SK-N-SH (cell line): ENCODE measurements around the gene CEP290. TPM values are rescaled to one million over a fixed set of nuclear protein-coding genes. Genes with fewer than 3 reads are reported as not detected.

Experiments
- CTCF ChIA-PET: fragments of 300-600, 350-600 bp; formaldehyde crosslinking; extraction: SDS; loops from one replicate; lab custom pipeline; 2021; lab: Yijun Ruan, JAX
- POLR2A ChIA-PET: fragments of 350-600 bp; sonication (Branson Sonifier 250); formaldehyde crosslinking; extraction: SDS; loops from one replicate; lab custom pipeline; 2020; ENCODE audit warnings: antibody characterized with exemption, inconsistent platforms; lab: Yijun Ruan, JAX
- DNase-seq: peaks from one replicate; pipeline ENCODE4 v3.0.0; 2012
- H2AFZ ChIP-seq: fragments of 200-600 bp; sonication (generic); 2 replicates; pipeline ENCODE4 v1.8.1; 2016; ENCODE audit warnings: antibody characterized with exemption, mild to moderate bottlenecking, low read depth
- H3F3A ChIP-seq: fragments of 200-600 bp; sonication (generic); replicated peaks from 2 replicates; pipeline ENCODE3; 2016; ENCODE audit warnings: antibody characterized with exemption, mild to moderate bottlenecking; ENCODE audit not compliant: insufficient read depth
- H3K27ac ChIP-seq, 2 experiments: fragments of 200-500 bp in 1 of 2; fragments of 200-600 bp in 1 of 2; sonication (Bioruptor generic) in 1 of 2; sonication (generic), shearing (Covaris generic) in 1 of 2; 2 replicates each; pipeline versions ENCODE4 v1.5.1 to v1.6.1; 2014 to 2016; ENCODE audit warnings: low read depth in 2 of 2, inconsistent platforms in 1 of 2, low read length in 1 of 2, mild to moderate bottlenecking in 1 of 2, mixed read lengths in 1 of 2
- H3K27me3 ChIP-seq: fragments of 200-600 bp; sonication (generic), shearing (Covaris generic); 2 replicates; pipeline ENCODE4 v1.6.1; 2016; ENCODE audit warnings: mixed run types; ENCODE audit not compliant: insufficient read depth
- H3K36me3 ChIP-seq, 2 experiments: fragments of 200-500 bp in 1 of 2; fragments of 200-600 bp in 1 of 2; sonication (Bioruptor generic) in 1 of 2; sonication (generic) in 1 of 2; replicated peaks in 1 of 2; 2 replicates each; pipeline versions ENCODE3 to v1.5.1; 2014 to 2016; ENCODE audit warnings: low read length in 1 of 2, mild to moderate bottlenecking in 1 of 2; ENCODE audit not compliant: insufficient read depth in 2 of 2, control insufficient read depth in 1 of 2
- H3K4me1 ChIP-seq, 2 experiments: fragments of 200-500 bp in 1 of 2; fragments of 200-600 bp in 1 of 2; sonication (Bioruptor generic) in 1 of 2; sonication (generic), shearing (Covaris generic) in 1 of 2; 2 replicates each; pipeline versions ENCODE4 v1.5.1 to v1.6.1; 2014 to 2016; ENCODE audit warnings: low read depth in 1 of 2, low read length in 1 of 2, mixed run types in 1 of 2; ENCODE audit not compliant: insufficient read depth in 2 of 2, control insufficient read depth in 1 of 2
- H3K4me2 ChIP-seq: fragments of 200-600 bp; sonication (generic), shearing (Covaris generic); 2 replicates; pipeline ENCODE4 v1.6.1; 2017; ENCODE audit warnings: mixed run types
- H3K4me3 ChIP-seq, 2 experiments: fragments of 200-500 bp in 1 of 2; fragments of 200-600 bp in 1 of 2; sonication (Bioruptor generic) in 1 of 2; sonication (generic), shearing (Covaris generic) in 1 of 2; 2 replicates each; pipeline versions ENCODE4 v1.5.1 to v1.8.1; 2014 to 2016; ENCODE audit warnings: low read depth in 2 of 2, inconsistent platforms in 1 of 2, low read length in 1 of 2, mild to moderate bottlenecking in 1 of 2, mixed read lengths in 1 of 2, moderate library complexity in 1 of 2
- H3K79me2 ChIP-seq: fragments of 200-600 bp; sonication (generic); 2 replicates; pipeline ENCODE4 v1.8.1; 2017; ENCODE audit warnings: mild to moderate bottlenecking; ENCODE audit not compliant: insufficient read depth
- H3K9ac ChIP-seq: fragments of 200-600 bp; sonication (generic); 2 replicates; pipeline ENCODE4 v1.6.1; 2017; ENCODE audit warnings: mixed run types
- H3K9me2 ChIP-seq: fragments of 200-600 bp; sonication (generic); 2 replicates; pipeline ENCODE4 v1.6.1; 2017; ENCODE audit warnings: mixed run types
- H3K9me3 ChIP-seq: fragments of 200-600 bp; sonication (generic); 2 replicates; pipeline ENCODE4 v1.6.1; 2017; ENCODE audit warnings: mixed run types, mild to moderate bottlenecking, moderate library complexity
- H4K20me1 ChIP-seq: fragments of 200-600 bp; sonication (generic); 2 replicates; pipeline ENCODE4 v1.6.1; 2017; ENCODE audit warnings: mild to moderate bottlenecking, mixed run types; ENCODE audit not compliant: insufficient read depth
- CTCF ChIP-seq: fragments of 200-600 bp; sonication (generic); IDR thresholded peaks from 2 replicates; pipeline ENCODE4 v1.6.1; 2017; ENCODE audit warnings: antibody characterized with exemption, mild to moderate bottlenecking, moderate library complexity
- EP300 ChIP-seq, 2 experiments: IDR thresholded peaks; 2 replicates each; pipeline versions ENCODE4 v1.4.0 to v1.6.1; 2012; ENCODE audit warnings: borderline replicate concordance in 1 of 2, low read depth in 1 of 2, low read length in 1 of 2
- FOSL2 ChIP-seq: IDR thresholded peaks from 2 replicates; pipeline ENCODE4 v1.4.0; 2012; ENCODE audit warnings: low read depth, mild to moderate bottlenecking, moderate library complexity, borderline replicate concordance
- FOXM1 ChIP-seq: IDR thresholded peaks from 2 replicates; pipeline ENCODE4 v1.4.0; 2012; ENCODE audit warnings: low read depth, mild to moderate bottlenecking
- GABPA ChIP-seq: IDR thresholded peaks from 2 replicates; pipeline ENCODE4 v1.4.0; 2012; ENCODE audit warnings: low read depth, mild to moderate bottlenecking
- JUND ChIP-seq: IDR thresholded peaks from 2 replicates; pipeline ENCODE4 v1.4.0; 2012
- MEF2A ChIP-seq: IDR thresholded peaks from 2 replicates; pipeline ENCODE4 v1.4.0; 2012; ENCODE audit warnings: low read depth, borderline replicate concordance
- MXI1 ChIP-seq: IDR thresholded peaks from 2 replicates; pipeline ENCODE4 v1.6.1; 2012; ENCODE audit warnings: mild to moderate bottlenecking, low read depth, low read length, improper control_type of control experiment
- PBX3 ChIP-seq: IDR thresholded peaks from 2 replicates; pipeline ENCODE4; 2012
- RAD21 ChIP-seq: IDR thresholded peaks from 2 replicates; pipeline ENCODE4 v1.6.1; 2012; ENCODE audit warnings: mild to moderate bottlenecking, low read length
- REST ChIP-seq: IDR thresholded peaks from 2 replicates; pipeline ENCODE4 v1.6.1; 2012; ENCODE audit warnings: mild to moderate bottlenecking, low read depth, low read length, moderate library complexity
- RXRA ChIP-seq: IDR thresholded peaks from 2 replicates; pipeline ENCODE4 v1.4.0; 2012; ENCODE audit warnings: low read depth, mild to moderate bottlenecking, borderline replicate concordance
- SIN3A ChIP-seq: IDR thresholded peaks from 2 replicates; pipeline ENCODE4 v1.6.1; 2012; ENCODE audit warnings: low read depth, mild to moderate bottlenecking, low read length, moderate library complexity, borderline replicate concordance
- TAF1 ChIP-seq: IDR thresholded peaks from 2 replicates; pipeline ENCODE4 v1.6.1; 2012; ENCODE audit warnings: low read depth, mild to moderate bottlenecking, low read length, moderate library complexity, borderline replicate concordance
- TCF12 ChIP-seq: IDR thresholded peaks from 2 replicates; pipeline ENCODE4 v1.4.0; 2012
- TEAD4 ChIP-seq: IDR thresholded peaks from 2 replicates; pipeline ENCODE4 v1.4.0; 2012; ENCODE audit warnings: mild to moderate bottlenecking, borderline replicate concordance; ENCODE audit not compliant: insufficient read depth
- USF1 ChIP-seq: IDR thresholded peaks from 2 replicates; pipeline ENCODE4 v1.4.0; 2012; ENCODE audit warnings: low read depth, borderline replicate concordance
- USF2 ChIP-seq: fragments of 150-350 bp; IDR thresholded peaks from 2 replicates; pipeline ENCODE4 v1.6.1; 2017; ENCODE audit warnings: antibody characterized with exemption, low read length, low read depth, borderline replicate concordance
- YY1 ChIP-seq: IDR thresholded peaks from 2 replicates; pipeline ENCODE4 v1.4.0; 2012; ENCODE audit warnings: low read depth, mild to moderate bottlenecking
- WGBS: methylation state at CpG from one replicate; pipeline ENCODE4 v1.1.6; 2017; ENCODE audit warnings: low lambda C conversion rate; 5-methylcytosine and 5-hydroxymethylcytosine counted together
- polyA plus RNA-seq, 3 experiments: library from polyadenylated mRNA; depleted of rRNA; stranded (reverse); fragments of >200 nt; gene quantifications; 2 replicates each; pipeline ENCODE4 v1.2.3, GENCODE V29; 2012

CEP290 gene
- polyA plus RNA-seq, 1 of the 3 experiments (the other 2 are of a cell fraction) = 8.9 TPM

GRCh38 chr12:88017964-88018363 is 123.9 kb downstream of the CEP290 start:
- 31% methylated on average over 3 of the region's 3 CpGs for WGBS
- Histone ChIP-seq H3K9me2 (no peaks in the 10 kb centered on the region), H2AFZ (no peak overlapping the region), H3K27ac (no peak overlapping the region), H3K79me2 (no peaks in the 10 kb centered on the region), H4K20me1 (no peaks in the 10 kb centered on the region), H3K9me3 (no peaks in the 10 kb centered on the region), H3K4me1 (no peaks in the 10 kb centered on the region; a peak in 1 of 4 replicates)
- TF ChIP-seq FOSL2 (no peak), USF1 (no peak), SIN3A (no peak), USF2 (no peak), GABPA (no peak), EP300 (IDR thresholded peaks at IDR 0.05; ENCODE audit: borderline replicate concordance in 1 of 2, low read depth in 1 of 2, low read length in 1 of 2) (no peak), CTCF (no peak), JUND (no peak), RXRA (no peak), TCF12 (no peak), TAF1 (no peak), MEF2A (no peak), FOXM1 (no peak), TEAD4 (no peak)
- TF ChIP-seq, all 33 proteins: peak for 0
- no peak overlapping the region for H3K4me2 ChIP-seq
- no peaks in the 10 kb centered on the region for H3F3A ChIP-seq
- no peak overlapping the region for H3K9ac ChIP-seq
- CTCF ChIA-PET = interaction anchor here (0.5 kb wide), 1 partner anchor 46 kb away, joined by 3 read pairs; no protein-coding TSS in a partner anchor
- no peak for DNase-seq
- H3K27me3 ChIP-seq = no peaks in the 10 kb centered on the region
- no peak overlapping the region for H3K4me3 ChIP-seq
- H3K36me3 ChIP-seq = no peaks in the 10 kb centered on the region
- POLR2A ChIA-PET = no interaction called here

- H4K20me1 ChIP-seq = no peaks in the 10 kb centered on the region
- H3F3A ChIP-seq = no peaks in the 10 kb centered on the region
- H3K4me3 ChIP-seq = no peak overlapping the region
- H2AFZ ChIP-seq = no peak overlapping the region
- DNase-seq = peak; percentile 70
- no peak overlapping the region for H3K9ac ChIP-seq
- H3K4me1 ChIP-seq = no peaks in the 10 kb centered on the region; a peak in 1 of 4 replicates
- POLR2A ChIA-PET = no interaction called here
- no peaks in the 10 kb centered on the region for H3K9me3 ChIP-seq
- H3K4me2 ChIP-seq = no peak overlapping the region
- no peaks in the 10 kb centered on the region for H3K79me2 ChIP-seq
- no peaks in the 10 kb centered on the region for H3K9me2 ChIP-seq
- no peaks in the 10 kb centered on the region for H3K27me3 ChIP-seq
- 13% methylated on average over 1 of the region's 1 CpG for WGBS
- H3K36me3 ChIP-seq = no peaks in the 10 kb centered on the region
- CTCF ChIA-PET = no interaction called here
- H3K27ac ChIP-seq = peak overlapping the region in 1 of 2 experiments; percentile 91; a peak in 2 of 4 replicates
- no peak for TF ChIP-seq RAD21
- no peak for TF ChIP-seq YY1
- no peak for TF ChIP-seq REST
- no peak for TF ChIP-seq SIN3A
- no peak for TF ChIP-seq PBX3
- TF ChIP-seq EP300 (IDR thresholded peaks at IDR 0.05; ENCODE audit: borderline replicate concordance in 1 of 2, low read depth in 1 of 2, low read length in 1 of 2) = peak in 1 of 2 experiments; percentile 87; a peak in 2 of 4 replicates
- no peak for TF ChIP-seq USF2
- no peak for TF ChIP-seq MXI1
Measured at GRCh38 chr12:88015825-88016224, 126.1 kb downstream of the CEP290 start.
